ENCODE results near the gene CNKSR3.

CNKSR3 gene

DNA sequence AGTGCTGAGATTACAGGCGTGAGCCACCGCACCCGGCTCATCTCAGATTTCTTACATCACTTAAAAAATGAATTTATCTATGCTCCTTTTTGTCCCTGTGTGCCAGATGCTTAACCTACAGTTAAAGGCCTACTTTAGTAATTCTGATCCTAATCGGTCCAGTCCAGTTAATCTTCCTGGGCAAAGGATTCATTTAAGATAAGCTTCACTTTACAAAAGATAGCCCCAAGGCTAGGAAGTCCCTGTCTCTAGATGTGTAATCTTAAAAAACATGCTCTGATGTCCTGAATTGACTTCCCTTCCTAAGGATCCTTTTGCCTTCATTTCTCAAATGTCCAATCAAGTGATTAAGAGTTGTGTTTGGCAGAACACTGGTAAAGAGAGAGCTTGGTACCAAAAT, 85.5 kb downstream of the CNKSR3 start:
- WGBS (ENCODE audit: insufficient coverage, insufficient read length) = no CpG with 5 or more reads among the region's 4 CpGs
- Histone ChIP-seq H3K4me1 (ENCODE audit: control insufficient read depth, insufficient read depth, low read length) (no peaks in the 10 kb centered on the region), H3K4me3 (ENCODE audit: low read length) (no peak overlapping the region), H3K27me3 (ENCODE audit: control insufficient read depth, insufficient read depth, low read length) (no peaks in the 10 kb centered on the region), H3K9me3 (ENCODE audit: control insufficient read depth, insufficient read depth, low read length) (no peaks in the 10 kb centered on the region), H3K36me3 (ENCODE audit: control insufficient read depth, insufficient read depth, low read length) (no peaks in the 10 kb centered on the region), H3K27ac (ENCODE audit: low read length) (no peak overlapping the region)
- DNase-seq (ENCODE audit: low read depth, low spot score) = no peak

DNA sequence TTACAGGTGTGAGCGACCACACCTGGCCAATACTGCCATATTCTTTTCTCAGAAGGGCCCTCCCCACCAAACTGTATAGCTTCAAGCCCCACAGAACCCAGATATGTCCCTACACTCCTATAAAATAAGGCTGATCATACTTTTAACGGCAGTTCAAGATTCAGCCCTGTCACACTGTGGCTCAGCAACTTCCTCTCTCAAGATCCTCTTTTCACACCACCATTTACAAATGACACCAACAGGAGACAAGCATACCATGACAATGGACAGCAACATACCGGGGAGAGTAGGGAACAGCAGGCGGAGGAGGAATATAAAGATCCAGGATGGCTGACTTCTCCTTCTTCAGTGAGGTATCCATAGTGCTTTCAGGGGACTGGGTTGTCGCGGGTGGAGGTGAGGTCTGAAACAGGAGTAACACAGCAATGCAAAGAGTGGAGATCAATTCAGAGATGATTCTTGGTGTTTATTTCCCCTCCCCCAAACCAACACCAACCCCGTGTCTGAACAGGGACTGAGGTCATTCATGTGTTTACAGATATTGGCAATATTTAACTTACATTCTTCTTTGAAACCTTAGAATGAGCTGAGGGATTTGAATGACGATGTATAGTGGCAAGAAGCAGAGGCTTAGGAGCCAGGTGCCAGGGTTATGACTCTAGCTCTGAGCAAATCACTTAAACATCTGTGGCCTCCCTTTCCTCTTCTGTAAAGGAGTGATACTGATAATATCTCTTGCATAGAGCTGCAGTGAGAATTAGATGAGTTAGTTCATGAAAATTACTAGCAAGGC, 96.3 kb downstream of the CNKSR3 start:
- H3K36me3 ChIP-seq (ENCODE audit: control insufficient read depth, insufficient read depth, low read length) = no peaks in the 10 kb centered on the region

DNA sequence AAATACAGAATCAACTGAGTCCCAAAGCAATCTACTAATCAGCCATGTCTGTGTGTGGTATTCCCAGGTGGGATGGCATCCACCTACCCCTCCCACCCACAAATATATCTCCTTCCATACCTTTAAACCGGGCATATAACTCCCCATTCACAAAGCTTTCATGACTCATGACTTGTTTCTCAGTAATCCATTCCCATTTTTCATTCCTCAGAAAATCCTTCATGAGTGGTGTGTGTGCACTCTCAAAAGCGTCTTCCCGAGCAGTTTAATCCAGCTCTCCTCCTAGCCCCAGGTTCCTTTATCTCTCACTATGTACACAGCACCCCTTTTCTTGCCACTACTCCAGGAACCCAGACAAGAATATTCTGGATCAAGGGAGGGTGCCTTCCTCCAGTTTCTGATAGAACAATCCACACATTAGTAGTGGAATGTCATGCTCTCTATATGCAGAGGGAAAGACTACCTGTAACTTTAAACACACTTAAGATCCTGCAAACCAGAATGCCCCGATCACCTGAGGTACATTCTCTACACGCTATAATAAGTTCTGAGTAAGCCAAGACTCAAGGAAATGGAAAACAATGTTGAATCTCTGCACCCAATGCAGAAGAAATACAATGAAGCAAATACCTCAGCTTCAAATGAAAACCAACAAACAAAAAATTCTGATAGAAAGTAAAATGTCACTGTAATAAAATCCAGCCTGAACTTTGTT, 98.2 kb downstream of the CNKSR3 start:
- Histone ChIP-seq H3K36me3 (ENCODE audit: control insufficient read depth, insufficient read depth, low read length) (no peaks in the 10 kb centered on the region), H3K9me3 (ENCODE audit: control insufficient read depth, insufficient read depth, low read length) (no peaks in the 10 kb centered on the region), H3K27ac (ENCODE audit: low read length) (no peak overlapping the region), H3K27me3 (ENCODE audit: control insufficient read depth, insufficient read depth, low read length) (no peaks in the 10 kb centered on the region), H3K4me1 (ENCODE audit: control insufficient read depth, insufficient read depth, low read length) (no peaks in the 10 kb centered on the region), H3K4me3 (ENCODE audit: low read length) (no peak overlapping the region)
- DNase-seq (ENCODE audit: low read depth, low spot score) = no peak
- WGBS (ENCODE audit: insufficient coverage, insufficient read length) = no CpG with 5 or more reads among the region's 5 CpGs

More for the DNA sequence above, 96.3 kb downstream of the CNKSR3 start:
- no peak for DNase-seq (ENCODE audit: low read depth, low spot score)
- H3K4me1 ChIP-seq (ENCODE audit: control insufficient read depth, insufficient read depth, low read length) = no peaks in the 10 kb centered on the region
- no peak overlapping the region for H3K27ac ChIP-seq (ENCODE audit: low read length)
- no peaks in the 10 kb centered on the region for H3K9me3 ChIP-seq (ENCODE audit: control insufficient read depth, insufficient read depth, low read length)
- H3K4me3 ChIP-seq (ENCODE audit: low read length) = no peak overlapping the region
- H3K27me3 ChIP-seq (ENCODE audit: control insufficient read depth, insufficient read depth, low read length) = no peaks in the 10 kb centered on the region
- no CpG with 5 or more reads among the region's 8 CpGs for WGBS (ENCODE audit: insufficient coverage, insufficient read length)

DNA sequence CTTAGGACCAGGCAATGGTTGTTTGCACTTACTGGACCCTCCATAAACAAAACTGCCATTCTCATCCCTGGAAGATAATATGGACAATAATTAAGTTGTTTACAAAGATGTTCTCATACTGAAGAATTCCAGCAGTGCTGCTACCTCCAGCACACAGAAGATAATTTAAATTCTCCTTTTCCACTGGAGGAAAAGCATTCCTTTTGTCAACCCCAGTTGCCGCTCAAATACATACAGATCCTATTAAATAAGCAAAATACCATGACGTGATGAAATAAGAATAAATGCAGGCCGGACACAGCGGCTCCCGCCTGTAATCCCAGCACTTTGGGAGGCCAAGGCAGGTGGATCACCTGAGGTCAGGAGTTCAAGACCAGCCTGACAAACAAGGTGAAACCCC, 99.4 kb downstream of the CNKSR3 start:
- Histone ChIP-seq H3K9me3 (ENCODE audit: control insufficient read depth, insufficient read depth, low read length) (no peaks in the 10 kb centered on the region), H3K27ac (ENCODE audit: low read length) (no peak overlapping the region), H3K36me3 (ENCODE audit: control insufficient read depth, insufficient read depth, low read length) (no peaks in the 10 kb centered on the region), H3K4me3 (ENCODE audit: low read length) (no peak overlapping the region), H3K27me3 (ENCODE audit: control insufficient read depth, insufficient read depth, low read length) (no peaks in the 10 kb centered on the region), H3K4me1 (ENCODE audit: control insufficient read depth, insufficient read depth, low read length) (no peaks in the 10 kb centered on the region)
- WGBS (ENCODE audit: insufficient coverage, insufficient read length) = no CpG with 5 or more reads among the region's 5 CpGs
- no peak for DNase-seq (ENCODE audit: low read depth, low spot score)

DNA sequence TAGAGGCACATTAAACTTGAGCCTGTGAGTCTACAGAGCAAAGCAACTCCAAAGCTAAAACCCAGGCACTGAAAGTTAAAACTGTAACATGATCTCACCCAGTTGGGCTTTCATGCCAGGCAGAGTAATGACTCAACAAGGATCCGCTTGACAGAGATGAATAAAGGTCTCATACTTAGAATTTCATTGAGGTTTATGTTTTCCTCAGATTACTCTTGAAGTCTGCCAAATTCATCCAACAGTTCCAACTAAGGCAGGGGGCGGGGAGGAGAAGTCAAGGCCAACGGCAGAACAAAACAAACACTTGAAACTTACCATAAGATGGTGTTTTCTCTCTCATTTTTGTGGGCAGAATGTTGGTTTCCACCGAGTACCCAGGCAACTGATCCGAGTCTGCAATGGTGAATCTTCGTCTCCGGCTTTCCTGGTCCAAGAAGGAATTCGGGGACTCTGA, 99.8 kb downstream of the CNKSR3 start:
- DNase-seq (ENCODE audit: low read depth, low spot score) = peak; percentile 11
- no peaks in the 10 kb centered on the region for H3K36me3 ChIP-seq (ENCODE audit: control insufficient read depth, insufficient read depth, low read length)
- no peak overlapping the region for H3K4me3 ChIP-seq (ENCODE audit: low read length)
- no peaks in the 10 kb centered on the region for H3K9me3 ChIP-seq (ENCODE audit: control insufficient read depth, insufficient read depth, low read length)
- WGBS (ENCODE audit: insufficient coverage, insufficient read length) = no CpG with 5 or more reads among the region's 8 CpGs
- H3K4me1 ChIP-seq (ENCODE audit: control insufficient read depth, insufficient read depth, low read length) = no peaks in the 10 kb centered on the region
- no peaks in the 10 kb centered on the region for H3K27me3 ChIP-seq (ENCODE audit: control insufficient read depth, insufficient read depth, low read length)
- no peak overlapping the region for H3K27ac ChIP-seq (ENCODE audit: low read length)

DNA sequence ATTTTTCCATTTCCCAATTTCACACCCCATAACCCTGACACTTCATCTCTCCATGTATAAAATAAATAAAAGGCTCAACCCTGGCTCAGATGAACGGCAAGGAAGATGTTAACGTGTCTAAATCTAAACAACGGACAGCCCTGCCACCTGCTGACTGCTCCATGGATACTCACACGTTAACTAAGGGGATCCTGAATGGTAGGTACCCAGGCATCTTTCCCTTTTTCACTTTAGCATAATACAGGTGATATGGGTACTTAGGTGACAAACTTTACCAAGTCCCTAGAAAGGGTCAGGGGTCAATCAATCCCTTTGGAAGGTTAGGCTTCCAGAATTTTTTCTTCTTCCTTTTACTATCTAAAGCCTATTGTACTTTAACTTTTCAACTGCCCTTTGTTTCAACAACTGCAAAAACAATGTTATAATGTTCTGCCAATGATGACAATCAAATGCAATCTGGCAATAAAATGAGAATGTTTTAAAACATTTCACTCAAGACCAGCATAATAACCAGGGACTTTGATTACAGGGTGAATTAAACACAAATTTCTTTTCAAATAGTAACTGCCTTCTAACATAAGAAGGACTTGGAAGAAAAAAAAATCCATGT, 101.5 kb downstream of the CNKSR3 start:
- Histone ChIP-seq H3K27ac (ENCODE audit: low read length) (no peak overlapping the region), H3K9me3 (ENCODE audit: control insufficient read depth, insufficient read depth, low read length) (no peaks in the 10 kb centered on the region), H3K36me3 (ENCODE audit: control insufficient read depth, insufficient read depth, low read length) (no peaks in the 10 kb centered on the region), H3K4me1 (ENCODE audit: control insufficient read depth, insufficient read depth, low read length) (no peaks in the 10 kb centered on the region), H3K4me3 (ENCODE audit: low read length) (no peak overlapping the region), H3K27me3 (ENCODE audit: control insufficient read depth, insufficient read depth, low read length) (no peaks in the 10 kb centered on the region)
- no CpG with 5 or more reads among the region's 4 CpGs for WGBS (ENCODE audit: insufficient coverage, insufficient read length)
- DNase-seq (ENCODE audit: low read depth, low spot score) = no peak

DNA sequence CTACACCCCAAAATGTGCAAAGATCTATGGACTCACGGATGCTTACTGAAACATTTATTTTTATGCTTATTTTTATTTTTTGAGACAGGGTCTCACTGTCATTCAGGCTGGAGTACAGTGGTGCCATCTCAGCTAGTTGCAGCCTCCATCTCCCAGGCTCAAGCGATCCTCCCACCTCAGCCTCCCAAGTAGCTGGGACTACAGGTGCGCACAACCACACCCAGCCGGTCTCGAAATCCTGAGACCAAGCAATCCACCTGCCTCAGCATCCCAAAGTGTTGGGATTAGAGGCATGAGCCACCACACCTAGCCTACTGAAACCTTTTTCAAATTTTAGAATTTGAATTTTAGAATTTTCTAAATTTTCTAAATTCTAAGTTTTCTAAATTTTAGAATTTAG, 103.0 kb downstream of the CNKSR3 start:
- no peaks in the 10 kb centered on the region for H3K4me1 ChIP-seq (ENCODE audit: control insufficient read depth, insufficient read depth, low read length)
- no CpG with 5 or more reads among the region's 5 CpGs for WGBS (ENCODE audit: insufficient coverage, insufficient read length)

DNA sequence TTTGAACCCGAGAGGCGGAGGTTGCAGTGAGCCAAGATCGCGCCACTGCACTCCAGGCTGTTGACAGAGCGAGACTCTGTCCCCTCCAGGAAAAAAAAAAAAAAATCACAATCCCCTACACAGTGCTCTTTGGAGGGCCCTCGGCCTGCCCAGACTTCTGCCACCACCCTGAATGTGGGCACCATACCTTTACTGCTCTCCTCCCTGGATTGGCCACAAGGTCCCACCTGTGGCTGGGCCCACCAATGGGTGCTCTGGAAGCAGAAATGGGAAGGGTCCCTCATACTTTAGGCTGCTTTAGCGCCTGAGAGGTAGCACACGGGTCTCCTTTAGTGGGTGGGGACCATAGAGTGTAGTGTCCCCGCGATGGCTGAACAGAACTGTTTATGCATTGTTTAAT, 103.6 kb downstream of the CNKSR3 start:
- H3K4me3 ChIP-seq (ENCODE audit: low read length) = no peak overlapping the region
- H3K9me3 ChIP-seq (ENCODE audit: control insufficient read depth, insufficient read depth, low read length) = no peaks in the 10 kb centered on the region
- no CpG with 5 or more reads among the region's 10 CpGs for WGBS (ENCODE audit: insufficient coverage, insufficient read length)
- H3K36me3 ChIP-seq (ENCODE audit: control insufficient read depth, insufficient read depth, low read length) = no peaks in the 10 kb centered on the region
- no peak for DNase-seq (ENCODE audit: low read depth, low spot score)
- H3K27ac ChIP-seq (ENCODE audit: low read length) = no peak overlapping the region
- H3K27me3 ChIP-seq (ENCODE audit: control insufficient read depth, insufficient read depth, low read length) = no peaks in the 10 kb centered on the region
- no peaks in the 10 kb centered on the region for H3K4me1 ChIP-seq (ENCODE audit: control insufficient read depth, insufficient read depth, low read length)

More for the DNA sequence above, 103.0 kb downstream of the CNKSR3 start:
- Histone ChIP-seq H3K4me3 (ENCODE audit: low read length) (no peak overlapping the region), H3K27ac (ENCODE audit: low read length) (no peak overlapping the region), H3K36me3 (ENCODE audit: control insufficient read depth, insufficient read depth, low read length) (no peaks in the 10 kb centered on the region), H3K27me3 (ENCODE audit: control insufficient read depth, insufficient read depth, low read length) (no peaks in the 10 kb centered on the region), H3K9me3 (ENCODE audit: control insufficient read depth, insufficient read depth, low read length) (no peaks in the 10 kb centered on the region)
- no peak for DNase-seq (ENCODE audit: low read depth, low spot score)

DNA sequence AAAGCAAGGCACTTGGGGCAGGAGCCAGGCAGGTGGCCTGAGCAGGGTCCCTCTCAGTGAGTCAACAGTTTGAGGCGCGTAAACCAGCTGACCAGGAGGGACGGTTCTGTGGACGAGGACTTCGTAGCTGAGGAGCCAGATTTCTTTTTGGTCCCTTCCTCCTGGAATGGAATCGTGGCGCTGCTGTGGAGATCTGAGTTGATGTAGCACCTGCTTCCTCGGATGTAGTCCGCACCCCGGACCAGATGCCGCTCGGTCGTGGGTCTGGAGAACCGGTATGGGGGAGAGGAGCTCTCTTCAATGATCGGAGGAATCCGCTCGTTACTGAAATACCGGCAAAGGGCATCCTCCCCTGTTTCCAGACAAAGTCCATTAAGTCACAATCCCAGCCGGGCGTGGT, 104.2 kb downstream of the CNKSR3 start:
- no peak for DNase-seq (ENCODE audit: low read depth, low spot score)
- H3K27me3 ChIP-seq (ENCODE audit: control insufficient read depth, insufficient read depth, low read length) = no peaks in the 10 kb centered on the region
- no peak overlapping the region for H3K27ac ChIP-seq (ENCODE audit: low read length)
- H3K4me1 ChIP-seq (ENCODE audit: control insufficient read depth, insufficient read depth, low read length) = no peaks in the 10 kb centered on the region
- H3K36me3 ChIP-seq (ENCODE audit: control insufficient read depth, insufficient read depth, low read length) = no peaks in the 10 kb centered on the region
- H3K9me3 ChIP-seq (ENCODE audit: control insufficient read depth, insufficient read depth, low read length) = no peaks in the 10 kb centered on the region
- no peak overlapping the region for H3K4me3 ChIP-seq (ENCODE audit: low read length)
- no CpG with 5 or more reads among the region's 20 CpGs for WGBS (ENCODE audit: insufficient coverage, insufficient read length)

DNA sequence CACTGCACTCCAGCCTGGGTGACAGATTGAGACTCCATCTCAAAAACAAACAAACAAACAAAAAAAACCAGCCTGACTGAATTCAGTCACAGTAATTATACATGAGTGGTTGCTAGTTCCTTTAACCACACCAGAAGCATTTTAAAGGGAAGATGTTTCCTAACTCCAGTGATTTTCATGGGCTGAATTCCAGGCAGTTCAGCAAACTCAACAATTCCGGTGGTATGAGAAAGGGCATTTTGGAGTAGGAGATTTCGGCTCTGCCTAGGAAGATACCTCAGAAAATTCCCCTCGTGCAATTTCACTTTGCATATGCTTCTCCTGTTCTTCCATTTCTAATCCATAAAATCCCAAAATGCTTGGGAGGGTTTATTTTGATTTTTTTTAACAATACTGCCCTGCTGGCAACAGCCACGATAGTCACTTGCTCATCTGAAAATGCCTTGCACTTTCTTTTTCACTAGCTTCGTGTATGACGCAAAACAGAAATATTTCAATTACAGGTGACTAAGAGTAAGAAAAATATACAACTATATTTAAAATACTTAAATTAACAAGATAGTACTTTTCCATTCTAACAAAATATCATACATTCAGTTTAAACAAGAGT, 105.6 kb downstream of the CNKSR3 start:
- Histone ChIP-seq H3K9me3 (ENCODE audit: control insufficient read depth, insufficient read depth, low read length) (no peaks in the 10 kb centered on the region), H3K27ac (ENCODE audit: low read length) (no peak overlapping the region), H3K27me3 (ENCODE audit: control insufficient read depth, insufficient read depth, low read length) (no peaks in the 10 kb centered on the region), H3K4me3 (ENCODE audit: low read length) (no peak overlapping the region), H3K36me3 (ENCODE audit: control insufficient read depth, insufficient read depth, low read length) (no peaks in the 10 kb centered on the region), H3K4me1 (ENCODE audit: control insufficient read depth, insufficient read depth, low read length) (no peaks in the 10 kb centered on the region)
- WGBS (ENCODE audit: insufficient coverage, insufficient read length) = no CpG with 5 or more reads among the region's 6 CpGs
- no peak for DNase-seq (ENCODE audit: low read depth, low spot score)

All from iPS DF 6.9 (cell line).